H1 (cell line): Measurements from ENCODE around the gene LRRC17. TPM values are rescaled to one million over a fixed set of nuclear protein-coding genes. Genes with fewer than 3 reads are reported as not detected.

ENCODE experiments used
- CTCF ChIA-PET: fragments of 300-600 bp; sonication (Branson Sonifier 250); formaldehyde crosslinking; loops from one replicate; lab custom pipeline; 2021; ENCODE audit not compliant: partially characterized antibody; lab: Charles Lee
- POLR2A ChIA-PET: fragments of 300-600 bp; sonication (Branson Sonifier 250); formaldehyde crosslinking; loops from one replicate; lab custom pipeline; 2021; ENCODE audit warnings: inconsistent platforms; ENCODE audit not compliant: partially characterized antibody; lab: Charles Lee
- DNase-seq, 2 experiments: peaks; one replicate each; pipeline versions ENCODE4 v3.0.0 to v3.0.0-alpha.2; 2010 to 2022; ENCODE audit warnings: low spot score in 2 of 2, low read depth in 1 of 2, mixed read lengths in 1 of 2
- FAIRE-seq: peaks from 2 replicates; lab custom pipeline; 2011; peaks lifted over from hg19 to GRCh38; lab: Jason Lieb, UNC
- H2AFZ ChIP-seq: 2 replicates; pipeline ENCODE4 v1.8.1; 2012; ENCODE audit warnings: low read length, inconsistent platforms
- H2AK5ac ChIP-seq: 2 replicates; pipeline ENCODE4 v1.6.1; 2013; ENCODE audit warnings: low read depth, low read length
- H2BK120ac ChIP-seq: replicated peaks from 2 replicates; pipeline ENCODE3; 2013; ENCODE audit warnings: low read depth, low read length, inconsistent platforms
- H2BK12ac ChIP-seq: 2 replicates; pipeline ENCODE4 v1.6.1; 2013; ENCODE audit warnings: low read depth, low read length
- H2BK15ac ChIP-seq: 2 replicates; pipeline ENCODE4 v1.6.1; 2013; ENCODE audit warnings: low read length
- H2BK20ac ChIP-seq: 2 replicates; pipeline ENCODE4 v1.6.1; 2013; ENCODE audit warnings: low read length
- H2BK5ac ChIP-seq: 2 replicates; pipeline ENCODE4 v1.6.1; 2013; ENCODE audit warnings: low read depth, low read length
- H3K14ac ChIP-seq: 2 replicates; pipeline ENCODE4 v1.6.1; 2013; ENCODE audit warnings: inconsistent platforms; ENCODE audit not compliant: insufficient read length
- H3K18ac ChIP-seq: 2 replicates; pipeline ENCODE4 v1.6.1; 2013; ENCODE audit warnings: low read length; ENCODE audit errors: extremely low read depth
- H3K23ac ChIP-seq: 2 replicates; pipeline ENCODE4 v1.6.1; 2013; ENCODE audit warnings: inconsistent platforms; ENCODE audit not compliant: insufficient read length
- H3K23me2 ChIP-seq: 2 replicates; pipeline ENCODE4 v1.6.1; 2013; ENCODE audit warnings: low read depth, low read length
- H3K27ac ChIP-seq: 2 replicates; pipeline ENCODE4 v1.6.1; 2011; ENCODE audit warnings: low read depth, low read length, inconsistent platforms
- H3K27me3 ChIP-seq, 4 experiments: replicated peaks in 1 of 4; 1 replicate in 1 of 4; 2 replicates in 3 of 4; pipeline versions ENCODE4 v1.6.1 to v1.8.1; 2011 to 2013; ENCODE audit warnings: low read length in 3 of 4, mild to moderate bottlenecking in 3 of 4, inconsistent platforms in 2 of 4, mixed read lengths in 2 of 4, moderate library complexity in 1 of 4; ENCODE audit not compliant: control insufficient read depth in 3 of 4, insufficient read depth in 3 of 4; ENCODE audit errors: extremely low read depth in 1 of 4
- H3K36me3 ChIP-seq, 4 experiments: 2 replicates each; pipeline versions ENCODE4 v1.6.1 to v1.8.1; 2011 to 2013; ENCODE audit warnings: mild to moderate bottlenecking in 4 of 4, low read length in 3 of 4, moderate library complexity in 2 of 4, control low read depth in 1 of 4, inconsistent platforms in 1 of 4; ENCODE audit not compliant: insufficient read depth in 4 of 4, control insufficient read depth in 2 of 4
- H3K4ac ChIP-seq: replicated peaks from 2 replicates; pipeline ENCODE3; 2013; ENCODE audit warnings: low read length, low read depth, mixed read lengths, inconsistent platforms; ENCODE audit not compliant: insufficient read length
- H3K4me1 ChIP-seq, 4 experiments: replicated peaks in 1 of 4; 1 replicate in 1 of 4; 2 replicates in 3 of 4; pipeline versions ENCODE4 v1.6.1 to v1.8.1; 2011 to 2013; ENCODE audit warnings: low read length in 3 of 4, inconsistent platforms in 2 of 4, mixed read lengths in 1 of 4; ENCODE audit not compliant: insufficient read depth in 4 of 4, control insufficient read depth in 3 of 4
- H3K4me2 ChIP-seq, 2 experiments: 2 replicates each; pipeline versions ENCODE4 v1.6.1 to v1.8.1; 2011 to 2013; ENCODE audit warnings: low read depth in 2 of 2, low read length in 2 of 2, control low read depth in 1 of 2, inconsistent platforms in 1 of 2, mild to moderate bottlenecking in 1 of 2; ENCODE audit not compliant: insufficient read depth in 1 of 2
- H3K4me3 ChIP-seq, 4 experiments: fragments of 200-600, 300-600 bp in 1 of 4; sonication (generic), shearing (Covaris generic), sonication (Bioruptor Twin) in 1 of 4; 2 replicates each; pipeline versions ENCODE4 v1.5.1 to v1.8.1; 2011 to 2016; ENCODE audit warnings: low read length in 4 of 4, low read depth in 3 of 4, control low read depth in 2 of 4, inconsistent platforms in 2 of 4, mild to moderate bottlenecking in 2 of 4, mixed read lengths in 1 of 4, moderate library complexity in 1 of 4; ENCODE audit not compliant: insufficient read depth in 2 of 4; ENCODE audit errors: extremely low read depth in 1 of 4
- H3K56ac ChIP-seq: replicated peaks from 2 replicates; pipeline ENCODE3; 2013; ENCODE audit warnings: low read depth, mild to moderate bottlenecking, mixed read lengths, low read length, inconsistent platforms; ENCODE audit not compliant: insufficient read length
- H3K79me1 ChIP-seq: 2 replicates; pipeline ENCODE4 v1.6.1; 2013; ENCODE audit warnings: low read depth, low read length, control low read depth
- H3K79me2 ChIP-seq, 2 experiments: 2 replicates each; pipeline versions ENCODE4 v1.6.1 to v1.8.1; 2012 to 2013; ENCODE audit warnings: low read length in 2 of 2, mild to moderate bottlenecking in 2 of 2, inconsistent platforms in 1 of 2; ENCODE audit not compliant: insufficient read depth in 2 of 2, control insufficient read depth in 1 of 2
- H3K9ac ChIP-seq, 4 experiments: replicated peaks in 1 of 4; 1 replicate in 1 of 4; 2 replicates in 3 of 4; pipeline versions ENCODE4 v1.6.1 to v1.8.1; 2011 to 2013; ENCODE audit warnings: low read depth in 3 of 4, low read length in 3 of 4, control low read depth in 2 of 4, mild to moderate bottlenecking in 2 of 4, moderate library complexity in 2 of 4, inconsistent platforms in 1 of 4; ENCODE audit errors: extremely low read depth in 1 of 4
- H3K9me3 ChIP-seq, 2 experiments: 2 replicates each; pipeline versions ENCODE4 v1.6.1 to v1.8.1; 2012 to 2013; ENCODE audit warnings: mild to moderate bottlenecking in 2 of 2, moderate library complexity in 2 of 2, control low read depth in 1 of 2, inconsistent platforms in 1 of 2, low read depth in 1 of 2, low read length in 1 of 2, mixed read lengths in 1 of 2; ENCODE audit not compliant: insufficient read depth in 2 of 2
- H4K20me1 ChIP-seq, 2 experiments: replicated peaks in 1 of 2; 2 replicates each; pipeline versions ENCODE3 to v1.8.1; 2011 to 2013; ENCODE audit warnings: inconsistent platforms in 2 of 2, low read length in 2 of 2, mild to moderate bottlenecking in 1 of 2; ENCODE audit not compliant: insufficient read depth in 2 of 2, control insufficient read depth in 1 of 2
- H4K5ac ChIP-seq: 2 replicates; pipeline ENCODE4 v1.6.1; 2013; ENCODE audit warnings: low read length, low read depth, mixed read lengths, inconsistent platforms; ENCODE audit not compliant: insufficient read length
- H4K8ac ChIP-seq: 2 replicates; pipeline ENCODE4 v1.8.0; 2013; ENCODE audit warnings: mild to moderate bottlenecking, moderate library complexity, low read length, inconsistent platforms; ENCODE audit not compliant: insufficient read depth; ENCODE audit errors: extremely low read depth
- H4K91ac ChIP-seq: replicated peaks from 2 replicates; pipeline ENCODE3; 2013; ENCODE audit warnings: low read length, mixed read lengths, inconsistent platforms; ENCODE audit not compliant: insufficient read length
- BCL11A ChIP-seq, 2 experiments: IDR thresholded peaks; one replicate each; pipeline ENCODE4 v1.6.1; 2011; ENCODE audit warnings: low read depth in 2 of 2, low read length in 2 of 2, mild to moderate bottlenecking in 2 of 2
- CREB1 ChIP-seq: IDR thresholded peaks from 2 replicates; pipeline ENCODE4 v1.6.1; 2012; ENCODE audit warnings: inconsistent platforms
- E2F6 ChIP-seq: IDR thresholded peaks from 2 replicates; pipeline ENCODE4 v1.6.1; 2012; ENCODE audit warnings: inconsistent platforms
- GTF2F1 ChIP-seq: IDR thresholded peaks from 2 replicates; pipeline ENCODE4 v1.6.1; 2012; ENCODE audit warnings: low read depth, low read length, improper control_type of control experiment, borderline replicate concordance
- JUND ChIP-seq: IDR thresholded peaks from 2 replicates; pipeline ENCODE4 v1.6.1; 2011; ENCODE audit warnings: mild to moderate bottlenecking, improper control_type of control experiment, low read length
- KDM4A ChIP-seq: IDR thresholded peaks from one replicate; pipeline ENCODE4 v1.7.1; 2012; ENCODE audit warnings: low read depth, mild to moderate bottlenecking, moderate library complexity, low read length, inconsistent platforms; ENCODE audit not compliant: severe bottlenecking
- MAX ChIP-seq: IDR thresholded peaks from 2 replicates; pipeline ENCODE4 v1.6.1; 2012; ENCODE audit warnings: inconsistent platforms
- NRF1 ChIP-seq: IDR thresholded peaks from 2 replicates; pipeline ENCODE4 v1.6.1; 2011; ENCODE audit warnings: mild to moderate bottlenecking, low read depth, low read length, improper control_type of control experiment
- POLR2A ChIP-seq, 2 experiments: IDR thresholded peaks; 1 replicate in 1 of 2; 2 replicates in 1 of 2; pipeline ENCODE4 v1.6.1; 2011; ENCODE audit warnings: low read depth in 2 of 2, low read length in 2 of 2, mild to moderate bottlenecking in 2 of 2; ENCODE audit errors: control extremely low read depth in 1 of 2
- RBBP5 ChIP-seq: IDR thresholded peaks from 2 replicates; pipeline ENCODE4 v1.7.1; 2012; ENCODE audit warnings: low read depth, mild to moderate bottlenecking, inconsistent platforms, low read length, moderate library complexity, borderline replicate concordance
- SIN3A ChIP-seq, 2 experiments: IDR thresholded peaks in 1 of 2; conservative IDR thresholded peaks in 1 of 2; 2 replicates each; pipeline ENCODE4 v1.6.1; 2011 to 2012; ENCODE audit warnings: low read length in 2 of 2, improper control_type of control experiment in 1 of 2, low read depth in 1 of 2, mild to moderate bottlenecking in 1 of 2
- SP1 ChIP-seq: IDR thresholded peaks from 2 replicates; pipeline ENCODE4 v1.6.1; 2011; ENCODE audit warnings: low read depth, low read length
- TCF12 ChIP-seq: IDR thresholded peaks from 2 replicates; pipeline ENCODE4 v1.6.1; 2011; ENCODE audit warnings: low read depth, mild to moderate bottlenecking, low read length
- USF2 ChIP-seq: IDR thresholded peaks from 2 replicates; pipeline ENCODE4 v1.6.1; 2011; ENCODE audit warnings: low read length, improper control_type of control experiment
- WGBS, 2 experiments: shearing (Covaris generic) in 1 of 2; methylation state at CpG; one replicate each; pipeline versions ENCODE4 v1.1.6 to v1.1.7; 2013 to 2015; ENCODE audit warnings: low lambda C conversion rate in 2 of 2, mixed read lengths in 2 of 2, inconsistent platforms in 1 of 2, low coverage in 1 of 2, missing lambda C conversion rate in 1 of 2; ENCODE audit not compliant: insufficient replicate concordance in 2 of 2, insufficient coverage in 1 of 2, insufficient read length in 1 of 2; ENCODE audit errors: extremely low coverage in 1 of 2, missing lambda C conversion rate in 1 of 2; 5-methylcytosine and 5-hydroxymethylcytosine counted together
- polyA plus RNA-seq, 7 experiments: library from polyadenylated mRNA; depleted of rRNA in 3 of 7; stranded (reverse) in 5 of 7; unstranded in 2 of 7; fragments of >200 nt in 5 of 7; fragments of 200-250 nt in 2 of 7; gene quantifications; 1 replicate in 5 of 7; 2 replicates in 1 of 7; 4 replicates in 1 of 7; pipeline versions ENCODE4 v1.2.1 to v1.2.3, GENCODE V29; 2011 to 2013; ENCODE audit warnings: missing spikeins in 2 of 7, mixed read lengths in 2 of 7
- total RNA-seq: library from RNA; stranded (reverse); fragmentation: NEBNext Ultra II Directional; extraction: Animal tissue kit (Norgen Biotek cat#: 25700); gene quantifications from 2 replicates; pipeline ENCODE4 v1.2.1, GENCODE V29; 2021

LRRC17 gene
- total and polyA plus RNA-seq, 2 of the 8 experiments (the other 6 are each of a cell fraction or from before 2014, with no cell fraction given) = 3.0 TPM

- H2BK15ac ChIP-seq = no peak overlapping the region
- no peak overlapping the region for H4K8ac ChIP-seq
- no peak for FAIRE-seq
- H3K23me2 ChIP-seq = no peaks in the 10 kb centered on the region
- H3K27me3 ChIP-seq = no peaks in the 10 kb centered on the region
- no peaks in the 10 kb centered on the region for H3K36me3 ChIP-seq
- no peak overlapping the region for H3K18ac ChIP-seq
- H3K4me2 ChIP-seq = no peak overlapping the region
- no peak overlapping the region for H2AK5ac ChIP-seq
- CTCF ChIA-PET = interaction anchor here (0.9 to 1.0 kb wide), 2 partner anchors 93 to 105 kb away, joined by 3 read pairs; no protein-coding TSS in a partner anchor
- no peaks in the 10 kb centered on the region for H3K9me3 ChIP-seq
- no peak overlapping the region for H4K5ac ChIP-seq
- 95% methylated on average over 2 of the region's 2 CpGs; no CpG with 5 or more reads in 1 of the 2 experiments for WGBS, 2 experiments
- H2BK120ac ChIP-seq = no peak overlapping the region
- no peak overlapping the region for H3K4ac ChIP-seq
- no peaks in the 10 kb centered on the region for H3K79me1 ChIP-seq
- H4K91ac ChIP-seq = no peak overlapping the region
- no peak overlapping the region for H3K9ac ChIP-seq
- no peak overlapping the region for H3K14ac ChIP-seq
- no peak for DNase-seq
- no peak overlapping the region for H2BK12ac ChIP-seq
- no peaks in the 10 kb centered on the region for H3K4me1 ChIP-seq
- H3K27ac ChIP-seq = no peak overlapping the region
- no peak overlapping the region for H2BK5ac ChIP-seq
- H3K56ac ChIP-seq = no peak overlapping the region
- H2AFZ ChIP-seq = no peak overlapping the region
- no peak overlapping the region for H2BK20ac ChIP-seq
- POLR2A ChIA-PET = no interaction called here
- H4K20me1 ChIP-seq = no peaks in the 10 kb centered on the region
- H3K4me3 ChIP-seq = no peak overlapping the region
- H3K23ac ChIP-seq = no peak overlapping the region
- no peaks in the 10 kb centered on the region for H3K79me2 ChIP-seq
- TF ChIP-seq RBBP5 (no peak), TCF12 (no peak), SIN3A (conservative IDR thresholded peaks at IDR 0.05 in 1 of 2, IDR thresholded peaks at IDR 0.05 in 1 of 2; ENCODE audit: low read depth in 1 of 2, low read length in 2 of 2) (no peak), POLR2A (IDR thresholded peaks at IDR 0.05; ENCODE audit: control extremely low read depth in 1 of 2, low read depth in 2 of 2, low read length in 2 of 2) (no peak), CREB1 (no peak), SP1 (no peak), E2F6 (no peak), GTF2F1 (no peak), USF2 (no peak), MAX (no peak), NRF1 (no peak), KDM4A (no peak), JUND (no peak), BCL11A (IDR thresholded peaks at IDR 0.05; ENCODE audit: low read depth in 2 of 2, low read length in 2 of 2) (no peak)
Observed at GRCh38 chr7:102966465-102966864, 53.7 kb downstream of the LRRC17 start.
